NB4 (cell line): ENCODE results near the gene MMP27.
"Not testable (repeated sequence)": the region's sequence is repeated elsewhere in the genome, so short reads cannot be mapped to it uniquely, and the experiment has no call there.

ENCODE experiments used
- DNase-seq: peaks from one replicate; pipeline ENCODE4 v3.0.0; 2010; ENCODE audit warnings: low read depth
- H3K4me3 ChIP-seq: one replicate; pipeline ENCODE4 v1.5.1; 2011; ENCODE audit warnings: mild to moderate bottlenecking, low read depth, low read length, moderate library complexity
- CTCF ChIP-seq: IDR thresholded peaks from one replicate; pipeline ENCODE4 v1.5.1; 2012; ENCODE audit warnings: low read depth, low read length
- MYC ChIP-seq: IDR thresholded peaks from 2 replicates; pipeline ENCODE4 v1.6.1; 2011; ENCODE audit warnings: low read depth, low read length
- POLR2A ChIP-seq: IDR thresholded peaks from 2 replicates; pipeline ENCODE4 v1.6.1; 2011; ENCODE audit warnings: mild to moderate bottlenecking; ENCODE audit not compliant: insufficient read length; ENCODE audit errors: extremely low read depth
- TF ChIP-seq, protein P1 (sequence below): IDR thresholded peaks from 2 replicates; pipeline ENCODE4 v1.6.1; 2011; ENCODE audit warnings: low read depth, low read length

The MMP27 gene

DNA sequence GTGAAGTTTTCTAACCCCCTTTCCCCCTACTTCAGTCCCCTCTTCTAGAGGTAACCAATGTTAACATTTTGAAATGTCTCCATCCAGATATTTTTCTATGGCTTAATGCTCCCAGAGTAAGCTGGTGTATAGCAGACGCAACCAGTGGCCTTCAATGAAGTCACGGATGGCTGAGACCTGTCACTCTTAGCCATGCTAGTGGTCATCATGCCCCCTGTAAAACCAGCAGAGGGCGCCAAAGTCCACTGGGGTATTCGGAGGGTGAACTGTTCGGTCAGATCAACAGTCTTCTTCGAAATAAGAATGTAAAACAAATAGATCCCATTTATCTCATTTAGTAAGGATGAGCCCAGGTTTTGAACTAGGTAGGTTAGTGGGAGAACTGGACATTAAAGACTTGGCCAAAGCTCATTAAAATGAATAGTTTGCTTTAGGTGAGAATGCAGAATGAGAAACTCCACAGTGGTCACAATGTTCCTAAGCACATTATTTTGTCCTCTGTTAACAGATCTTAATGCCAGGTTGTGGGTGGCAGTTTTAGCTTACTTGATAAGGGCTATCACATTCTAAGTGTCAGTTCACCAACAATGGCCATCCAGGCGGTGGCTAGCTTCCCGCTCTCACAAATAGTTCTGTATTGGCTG lies 27.8 kb upstream of the MMP27 start:
- DNase-seq = peak; percentile 70
- H3K4me3 ChIP-seq = no peak overlapping the region
- TF ChIP-seq CTCF (peak; percentile 94), POLR2A (no peak), MYC (0 out of 2 replicates have a peak, but pooled peaks have one; percentile 11)
- TF ChIP-seq, protein P1, sequence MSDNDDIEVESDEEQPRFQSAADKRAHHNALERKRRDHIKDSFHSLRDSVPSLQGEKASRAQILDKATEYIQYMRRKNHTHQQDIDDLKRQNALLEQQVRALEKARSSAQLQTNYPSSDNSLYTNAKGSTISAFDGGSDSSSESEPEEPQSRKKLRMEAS = no peak

DNA sequence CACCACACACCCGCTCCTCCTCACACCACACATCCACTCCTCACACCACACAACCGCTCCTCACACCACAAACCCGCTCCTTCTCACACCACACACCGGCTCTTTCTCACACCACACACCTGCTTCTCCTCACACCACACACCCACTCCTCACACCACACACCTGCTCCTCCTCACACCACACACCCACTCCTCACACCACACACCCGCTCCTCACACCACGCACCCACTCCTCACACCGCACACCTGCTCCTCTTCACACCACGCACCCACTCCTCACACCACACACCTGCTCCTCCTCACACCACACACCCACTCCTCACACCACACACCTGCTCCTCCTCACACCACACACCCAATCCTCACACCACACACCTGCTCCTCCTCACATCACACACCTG lies 25.4 kb upstream of the MMP27 start:
- DNase-seq = peak; percentile 8
- not testable (repeated sequence) for H3K4me3 ChIP-seq

DNA sequence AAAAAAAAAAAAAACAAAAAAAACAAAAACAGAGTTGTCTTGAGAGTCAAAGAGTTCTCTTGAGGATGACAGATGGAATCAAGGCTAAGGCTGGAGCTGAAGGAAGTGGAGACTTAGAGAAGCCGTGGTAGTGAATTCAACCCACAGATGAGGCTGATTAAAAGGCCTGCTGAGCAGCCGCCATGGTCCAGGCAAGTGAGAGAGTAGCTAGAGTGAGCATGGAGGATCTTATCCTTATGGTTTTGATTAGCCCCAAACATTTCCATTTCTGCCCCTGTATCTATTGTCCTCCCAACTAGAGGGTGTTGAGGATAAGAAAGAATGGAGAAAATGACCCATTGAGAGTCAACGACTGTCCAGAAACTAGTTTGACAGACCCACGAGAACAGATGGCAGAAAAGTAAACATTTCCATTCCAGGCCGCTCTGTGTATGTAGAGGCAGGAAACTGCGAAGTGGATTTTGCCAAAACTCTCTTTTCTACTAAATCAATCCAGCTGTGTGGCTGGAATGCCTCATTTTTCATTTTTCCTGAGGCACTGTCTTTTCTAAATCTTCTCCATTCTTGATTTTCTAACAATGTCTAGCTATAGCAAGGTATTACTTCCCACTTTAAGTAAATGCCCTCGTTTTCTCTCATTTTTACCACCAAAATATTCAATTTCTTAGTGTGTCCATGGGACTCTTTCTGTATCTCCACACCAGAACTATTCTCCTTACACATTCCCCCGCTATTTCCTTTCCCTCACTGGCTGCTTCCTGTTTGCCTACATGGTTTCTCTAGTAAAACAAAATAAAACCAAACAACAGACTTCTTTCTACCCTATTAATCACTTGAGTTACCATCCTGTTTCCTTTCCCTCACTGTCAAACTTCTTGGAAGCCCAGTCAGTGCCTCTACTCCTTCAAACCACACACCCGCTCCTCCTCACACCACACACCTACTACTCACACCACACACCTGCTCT lies 24.6 kb upstream of the MMP27 start:
- no peak for DNase-seq
- TF ChIP-seq, protein P1 = no peak
- TF ChIP-seq MYC = no peak
- TF ChIP-seq CTCF = no peak
- no peak for TF ChIP-seq POLR2A
- H3K4me3 ChIP-seq = no peak overlapping the region

- peak; percentile 39 for DNase-seq
- H3K4me3 ChIP-seq = no peak overlapping the region
- no peak for TF ChIP-seq MYC
- no peak for TF ChIP-seq CTCF
- TF ChIP-seq POLR2A = no peak
- TF ChIP-seq, protein P1 = no peak
Observed at GRCh38 chr11:102727890-102728289, 22.3 kb upstream of the MMP27 start.

- H3K4me3 ChIP-seq = no peak within 1 kb of the TSS
- TF ChIP-seq POLR2A (no peak), MYC (no peak), CTCF (no peak)
- TF ChIP-seq, protein P1 = no peak
- no peak for DNase-seq
Observed at GRCh38 chr11:102724904-102725500, 19.4 kb upstream of the MMP27 start, which contains the start of gene MMP8. TSS of gene MMP8 (minus strand) at chr11:102724954. CDS start at chr11:102724855, 99 bp downstream.

- DNase-seq = peak; percentile 34
- no peak for TF ChIP-seq POLR2A
- TF ChIP-seq MYC = no peak
- TF ChIP-seq, protein P1 = no peak
- no peak for TF ChIP-seq CTCF
- no peak overlapping the region for H3K4me3 ChIP-seq
Observed at GRCh38 chr11:102722821-102723220, 17.3 kb upstream of the MMP27 start.
